Right forelimb (tissue), 1 donor: ENCODE results near the gene ANGPT4.

ENCODE experiments used
- DNase-seq: peaks from one replicate; pipeline ENCODE4 v3.0.0-alpha.2; 2018

ANGPT4 gene

GRCh38 chr20:939606-940005, 23.5 kb upstream of the ANGPT4 start:
- DNase-seq, result no peak

GRCh38 chr20:934186-934840, 18.2 kb upstream of the ANGPT4 start:
- no peak for DNase-seq

- DNase-seq, result no peak
Observed at GRCh38 chr20:933029-933428, 16.9 kb upstream of the ANGPT4 start.

GRCh38 chr20:931401-931800, 15.3 kb upstream of the ANGPT4 start:
- no peak for DNase-seq

GRCh38 chr20:926670-927069, 10.5 kb upstream of the ANGPT4 start:
- no peak for DNase-seq

GRCh38 chr20:925516-925915, 9.4 kb upstream of the ANGPT4 start:
- no peak for DNase-seq

GRCh38 chr20:924639-925038, 8.5 kb upstream of the ANGPT4 start:
- DNase-seq, result no peak

- DNase-seq, result no peak
Observed at GRCh38 chr20:922781-923180, 6.6 kb upstream of the ANGPT4 start.

- DNase-seq, result no peak
Observed at GRCh38 chr20:921068-921467, 4.9 kb upstream of the ANGPT4 start.

GRCh38 chr20:920311-920710, 4.2 kb upstream of the ANGPT4 start:
- DNase-seq, result no peak

GRCh38 chr20:919491-919916, 3.4 kb upstream of the ANGPT4 start:
- no peak for DNase-seq

GRCh38 chr20:917416-917815, 1.3 kb upstream of the ANGPT4 start:
- no peak for DNase-seq

- DNase-seq, result no peak
Observed at GRCh38 chr20:916825-917224, 691 bp upstream of the ANGPT4 start.

- no peak for DNase-seq
Observed at GRCh38 chr20:914727-915498, 1.2 kb downstream of the ANGPT4 start.

- DNase-seq, result no peak
Observed at GRCh38 chr20:913306-913849, 2.8 kb downstream of the ANGPT4 start.

GRCh38 chr20:911882-912600, 4.1 kb downstream of the ANGPT4 start:
- no peak for DNase-seq

GRCh38 chr20:910870-911770, 5.0 kb downstream of the ANGPT4 start:
- DNase-seq, result no peak

- DNase-seq, result no peak
Observed at GRCh38 chr20:910132-910869, 5.8 kb downstream of the ANGPT4 start.

- no peak for DNase-seq
Observed at GRCh38 chr20:909641-910040, 6.5 kb downstream of the ANGPT4 start.

- DNase-seq, result no peak
Observed at GRCh38 chr20:906703-907270, 9.3 kb downstream of the ANGPT4 start.

GRCh38 chr20:906001-906520, 10.1 kb downstream of the ANGPT4 start:
- no peak for DNase-seq
